AG20443 (cell line): ENCODE data around the gene NCOA7.

Experiments
- DNase-seq: peaks from one replicate; pipeline ENCODE4 v3.0.0; 2012; ENCODE audit warnings: low spot score, mixed read lengths

The NCOA7 gene

DNA sequence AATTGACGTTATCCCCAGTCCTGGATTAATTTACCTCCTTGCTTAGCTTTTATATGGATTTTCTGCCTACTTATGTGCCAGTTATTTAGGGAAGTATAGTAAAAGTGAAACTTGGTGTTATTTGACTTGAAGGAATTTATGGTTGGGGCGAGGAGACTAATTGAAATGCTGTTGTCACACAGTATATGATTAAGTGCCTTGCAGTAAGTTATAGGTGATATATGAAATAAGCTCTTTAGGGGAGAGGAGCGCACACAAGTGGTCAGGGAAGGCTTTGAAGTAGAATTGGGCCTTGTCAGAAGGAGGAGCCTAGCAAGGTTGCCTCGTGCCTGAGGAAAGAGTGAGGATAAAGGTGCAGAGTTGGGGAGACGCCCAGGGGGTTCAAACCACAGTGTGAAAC is 20.5 kb downstream of the NCOA7 start:
- no peak for DNase-seq

DNA sequence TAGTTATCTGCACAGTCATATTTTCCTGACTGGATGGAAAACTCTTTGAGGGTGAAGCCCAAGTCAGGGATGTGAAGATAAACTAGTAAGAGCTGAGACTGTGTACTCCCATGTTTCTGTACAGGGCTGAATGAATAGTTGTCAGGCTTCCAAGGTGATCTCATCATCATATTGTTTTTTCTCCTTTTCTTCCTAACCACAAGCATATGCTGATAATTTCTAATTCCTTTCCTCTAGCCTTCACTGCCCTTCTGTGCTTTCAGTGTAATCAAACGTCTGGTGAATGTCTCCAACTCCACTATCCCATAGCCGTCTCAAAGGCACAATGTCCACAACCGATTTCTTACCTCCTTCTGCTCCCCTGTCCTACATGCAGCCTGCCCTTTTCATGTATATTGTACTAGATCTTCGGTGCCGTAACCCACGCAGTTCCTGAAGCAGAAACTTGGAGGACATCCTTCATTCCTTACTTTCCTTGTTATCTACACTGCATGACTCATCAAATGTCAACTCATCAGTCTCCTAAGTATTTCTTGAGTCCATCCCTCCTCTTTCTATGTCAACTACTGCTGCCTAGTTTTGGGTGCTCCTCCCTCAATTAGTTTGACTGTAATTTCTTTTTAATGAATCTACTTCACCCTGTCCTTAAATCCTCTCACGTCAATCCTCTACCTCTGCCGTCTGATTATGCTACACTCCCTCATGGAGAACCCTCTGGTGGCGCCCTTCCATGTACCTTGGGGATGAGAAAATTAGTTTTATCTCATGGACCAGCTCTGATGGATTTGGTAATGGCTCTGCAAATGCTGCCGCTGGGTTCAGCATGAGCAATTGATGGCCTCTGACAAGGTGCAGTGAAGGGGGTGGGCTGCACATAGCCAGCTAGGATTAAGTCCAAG is 21.9 kb downstream of the NCOA7 start:
- peak; percentile 82 for DNase-seq

DNA sequence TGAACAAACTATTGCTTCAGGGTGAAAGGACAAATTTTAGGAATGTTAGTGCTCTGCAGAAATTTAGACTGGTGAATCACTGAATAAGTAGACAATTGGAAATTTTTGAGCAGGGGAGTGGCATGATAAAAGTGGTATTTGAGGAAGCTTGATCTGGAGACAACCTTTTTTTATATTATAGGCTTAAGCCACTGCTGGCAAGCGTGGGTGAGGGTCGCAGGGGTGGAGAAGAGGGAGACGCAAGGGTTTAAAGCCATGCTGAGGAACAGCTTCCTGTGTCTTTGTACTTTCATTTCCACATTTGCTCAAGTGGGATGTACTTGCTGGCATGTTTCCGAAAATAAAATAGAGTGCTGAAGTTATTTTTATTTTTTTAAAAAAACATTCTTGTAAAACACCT is 23.7 kb downstream of the NCOA7 start:
- no peak for DNase-seq

DNA sequence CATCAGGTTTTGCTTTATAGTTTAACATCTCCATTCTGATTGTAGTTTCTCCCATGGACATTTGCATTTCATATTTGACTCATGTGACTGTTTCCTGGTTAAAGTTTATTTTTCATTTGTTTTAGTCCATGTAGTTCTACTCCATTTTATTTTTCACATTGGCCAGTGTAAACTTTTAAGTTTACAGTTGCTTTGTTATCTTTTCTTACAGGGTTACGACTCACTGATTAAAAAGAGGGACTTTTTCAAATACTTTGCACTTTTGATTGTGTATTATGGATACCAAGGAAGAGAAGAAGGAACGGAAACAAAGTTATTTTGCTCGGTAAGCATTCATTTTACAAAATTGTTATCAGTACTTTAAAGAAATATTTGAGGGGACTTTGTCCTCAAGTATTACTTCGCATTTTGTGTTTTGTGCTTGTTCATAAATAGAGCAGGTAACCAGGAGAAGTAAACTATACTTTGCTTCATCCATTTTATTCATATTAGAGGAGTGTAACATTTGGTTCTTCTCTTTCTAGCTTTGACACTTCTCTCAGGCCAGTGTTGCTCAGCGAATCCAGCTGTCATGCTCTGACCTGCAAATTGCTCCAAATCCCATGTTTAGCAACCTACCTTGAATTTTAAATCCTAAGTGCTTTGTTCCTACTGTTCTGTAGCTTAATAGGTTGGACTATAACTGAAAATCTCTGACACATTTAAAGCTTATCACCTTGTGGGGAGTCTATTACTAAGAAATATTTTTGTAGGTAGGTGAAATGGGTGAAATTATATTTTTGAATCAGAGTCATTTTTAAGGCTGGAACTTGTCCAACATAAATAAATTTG is 24.5 kb downstream of the NCOA7 start:
- no peak for DNase-seq

- no peak for DNase-seq
These were observed 26.1 kb downstream of the NCOA7 start for GRCh38 chr6:125816828-125817280.

DNA sequence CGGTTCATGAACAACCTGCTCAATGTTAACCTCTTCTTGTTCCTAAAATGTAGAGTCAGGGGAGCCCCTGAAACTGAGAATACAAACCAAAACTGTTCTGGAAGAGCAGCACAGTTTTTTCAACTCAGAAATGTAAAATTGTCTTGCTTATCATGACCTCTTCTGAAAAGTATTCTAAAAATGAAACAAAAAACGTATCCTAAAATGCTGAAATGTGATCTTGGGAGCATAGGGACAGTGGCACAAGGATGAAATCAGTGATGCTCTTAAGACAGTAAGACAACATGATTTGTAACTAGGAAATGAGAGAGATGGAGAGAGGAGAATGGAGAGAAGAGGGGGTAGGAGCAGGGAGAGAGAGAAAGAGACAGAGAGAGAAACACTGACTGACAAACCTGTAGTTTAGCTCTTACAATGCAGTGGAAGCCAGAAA is 27.5 kb downstream of the NCOA7 start:
- DNase-seq: peak; percentile 30

GRCh38 chr6:125818772-125819260 is 28.1 kb downstream of the NCOA7 start:
- peak; percentile 21 for DNase-seq

GRCh38 chr6:125819535-125820326 is 29.0 kb downstream of the NCOA7 start:
- no peak for DNase-seq

DNA sequence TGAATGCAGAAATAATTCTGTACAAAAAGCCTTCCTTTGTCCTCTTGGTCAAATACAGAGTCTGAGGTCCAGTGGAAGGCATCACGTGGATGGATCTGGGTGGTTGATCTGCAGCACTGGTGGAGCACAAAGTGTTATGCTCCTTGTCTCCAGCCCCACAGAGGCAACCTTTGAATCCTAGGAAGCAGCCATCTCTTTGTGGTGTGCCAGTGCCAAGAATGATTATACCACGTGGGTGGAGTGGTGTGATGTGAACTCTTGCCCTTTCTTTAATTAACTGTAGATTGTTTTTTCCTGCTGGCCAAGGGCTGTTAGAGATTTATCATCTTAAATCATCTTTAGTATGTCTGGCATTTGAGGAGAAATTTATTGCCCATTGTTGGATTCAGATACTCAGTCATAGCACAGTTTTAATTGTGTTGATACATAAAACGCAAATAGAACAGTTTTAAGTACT is 31.1 kb downstream of the NCOA7 start:
- DNase-seq: peak; percentile 12

DNA sequence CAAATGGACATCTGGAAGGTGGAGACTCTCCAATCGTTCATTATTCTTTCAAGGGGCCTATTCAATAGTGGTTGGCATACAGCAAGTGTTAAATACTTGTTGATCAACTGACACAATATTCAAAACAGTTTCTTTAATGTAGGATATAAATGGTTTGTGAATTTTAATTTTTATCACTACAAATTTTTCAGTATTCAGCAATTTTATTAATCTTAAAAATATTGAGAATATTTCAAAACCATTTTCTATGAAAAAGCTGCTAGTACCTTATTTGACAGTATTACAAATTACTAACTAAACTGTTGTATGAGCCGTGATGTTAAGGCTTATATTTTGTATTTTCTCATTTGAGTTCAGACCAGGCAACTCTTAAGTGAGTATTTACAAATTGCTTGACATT is 32.4 kb downstream of the NCOA7 start:
- DNase-seq: no peak

DNA sequence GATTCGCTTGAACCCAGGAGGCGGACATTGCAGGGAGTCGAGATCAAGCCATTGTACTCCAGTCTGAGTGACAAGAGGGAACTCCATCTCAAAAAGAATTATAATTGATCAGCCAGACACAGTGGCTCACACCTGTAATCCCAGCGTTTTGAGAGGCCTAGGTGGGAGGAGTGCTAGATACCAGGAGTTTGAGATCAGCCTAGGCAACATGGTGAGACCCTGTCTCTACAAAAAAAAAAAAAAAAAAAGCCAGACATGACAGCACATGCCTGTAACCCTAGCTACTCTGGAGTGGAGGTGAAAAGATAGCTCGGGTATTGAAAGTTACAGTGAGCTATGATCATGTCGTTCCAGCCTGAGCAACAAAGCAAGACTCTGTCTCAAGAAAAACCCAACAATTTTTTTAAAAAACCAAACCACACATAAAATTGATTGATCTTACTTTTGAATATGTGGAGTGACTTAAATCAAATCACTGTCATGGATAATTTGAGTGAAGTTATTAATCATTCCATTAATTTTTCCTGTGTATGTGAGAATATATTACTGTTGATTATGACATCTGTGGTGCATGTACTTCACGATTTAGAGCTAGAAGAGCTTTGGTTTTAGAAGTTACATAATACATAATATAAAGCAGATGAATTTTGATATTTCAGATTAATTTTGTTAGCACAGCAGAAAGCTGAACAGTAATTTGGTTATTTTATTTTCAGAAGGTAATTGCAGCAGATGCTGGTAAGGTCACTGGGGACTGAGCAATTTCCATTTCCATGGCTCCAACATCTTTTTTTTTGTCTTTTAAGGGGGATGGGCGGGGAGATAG is 34.4 kb downstream of the NCOA7 start:
- DNase-seq: peak; percentile 20

- no peak for DNase-seq
These were observed 36.1 kb downstream of the NCOA7 start for GRCh38 chr6:125826695-125827463.

DNA sequence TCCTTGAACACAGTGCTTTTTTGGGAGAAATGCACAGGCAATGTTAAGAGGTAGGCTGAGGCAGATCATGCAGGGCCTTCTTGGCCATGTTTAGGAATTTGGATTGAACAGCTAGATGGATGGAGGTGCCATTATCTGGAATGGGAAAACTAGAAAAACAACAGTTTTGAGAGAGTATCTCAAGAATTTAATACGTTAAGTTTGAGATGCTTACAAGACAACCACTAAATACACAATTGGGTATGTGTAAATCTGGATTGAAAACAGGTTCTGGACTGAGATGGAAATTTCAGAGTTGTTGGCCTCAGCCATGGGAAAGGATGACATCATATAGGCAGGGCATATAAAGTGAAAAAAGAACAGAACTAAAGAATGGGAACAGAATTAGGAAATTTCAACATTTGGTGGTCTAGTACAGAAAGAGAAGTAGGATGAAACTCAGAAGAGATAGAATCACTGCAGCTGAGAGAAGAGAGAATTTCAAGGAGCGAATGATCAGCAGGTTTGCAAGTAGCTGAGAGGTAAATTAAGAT is 37.1 kb downstream of the NCOA7 start:
- DNase-seq: no peak

- no peak for DNase-seq
These were observed 37.8 kb downstream of the NCOA7 start for GRCh38 chr6:125828476-125829039.

- no peak for DNase-seq
These were observed 38.7 kb downstream of the NCOA7 start for GRCh38 chr6:125829433-125829832.

GRCh38 chr6:125831659-125832058 is 40.9 kb downstream of the NCOA7 start:
- no peak for DNase-seq

- no peak for DNase-seq
These were observed 41.8 kb downstream of the NCOA7 start for GRCh38 chr6:125832391-125833117.

- DNase-seq: no peak
These were observed 43.6 kb downstream of the NCOA7 start for GRCh38 chr6:125834348-125834747.

GRCh38 chr6:125835221-125835744 is 44.5 kb downstream of the NCOA7 start:
- DNase-seq: peak; percentile 56
